LNCAP (cell line): ENCODE results near the gene HPCAL1.

ENCODE experiments used
- TF ChIP-seq, protein P1 (sequence below): fragments of 450-650 bp; IDR thresholded peaks from 2 replicates; pipeline ENCODE4 v1.5.1; 2017; ENCODE audit warnings: mild to moderate bottlenecking

Gene HPCAL1

GRCh38 chr2:10427618-10427949 is 124.9 kb downstream of the HPCAL1 start:
- TF ChIP-seq, protein P1, sequence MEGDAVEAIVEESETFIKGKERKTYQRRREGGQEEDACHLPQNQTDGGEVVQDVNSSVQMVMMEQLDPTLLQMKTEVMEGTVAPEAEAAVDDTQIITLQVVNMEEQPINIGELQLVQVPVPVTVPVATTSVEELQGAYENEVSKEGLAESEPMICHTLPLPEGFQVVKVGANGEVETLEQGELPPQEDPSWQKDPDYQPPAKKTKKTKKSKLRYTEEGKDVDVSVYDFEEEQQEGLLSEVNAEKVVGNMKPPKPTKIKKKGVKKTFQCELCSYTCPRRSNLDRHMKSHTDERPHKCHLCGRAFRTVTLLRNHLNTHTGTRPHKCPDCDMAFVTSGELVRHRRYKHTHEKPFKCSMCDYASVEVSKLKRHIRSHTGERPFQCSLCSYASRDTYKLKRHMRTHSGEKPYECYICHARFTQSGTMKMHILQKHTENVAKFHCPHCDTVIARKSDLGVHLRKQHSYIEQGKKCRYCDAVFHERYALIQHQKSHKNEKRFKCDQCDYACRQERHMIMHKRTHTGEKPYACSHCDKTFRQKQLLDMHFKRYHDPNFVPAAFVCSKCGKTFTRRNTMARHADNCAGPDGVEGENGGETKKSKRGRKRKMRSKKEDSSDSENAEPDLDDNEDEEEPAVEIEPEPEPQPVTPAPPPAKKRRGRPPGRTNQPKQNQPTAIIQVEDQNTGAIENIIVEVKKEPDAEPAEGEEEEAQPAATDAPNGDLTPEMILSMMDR, result no peak

DNA sequence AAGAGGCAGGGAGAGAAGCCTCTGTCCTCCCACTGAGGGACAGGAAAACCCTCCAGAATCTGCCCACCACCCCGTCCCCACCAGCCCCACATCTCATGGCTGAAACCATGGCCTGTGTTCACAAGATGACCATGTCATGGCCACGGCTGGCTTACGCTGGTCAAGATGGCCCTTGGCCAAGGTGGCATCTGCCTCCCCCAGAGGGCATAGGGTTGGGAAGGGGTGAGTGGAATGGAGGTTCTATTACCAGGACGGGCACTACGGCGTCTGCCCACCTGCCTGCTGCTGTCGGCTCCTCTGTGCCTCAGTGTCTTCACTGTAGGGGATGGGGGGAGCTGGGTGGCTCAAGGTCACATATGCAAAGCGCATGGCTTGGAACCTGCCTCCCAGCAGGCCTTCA is 125.7 kb downstream of the HPCAL1 start:
- TF ChIP-seq, protein P1, result no peak

DNA sequence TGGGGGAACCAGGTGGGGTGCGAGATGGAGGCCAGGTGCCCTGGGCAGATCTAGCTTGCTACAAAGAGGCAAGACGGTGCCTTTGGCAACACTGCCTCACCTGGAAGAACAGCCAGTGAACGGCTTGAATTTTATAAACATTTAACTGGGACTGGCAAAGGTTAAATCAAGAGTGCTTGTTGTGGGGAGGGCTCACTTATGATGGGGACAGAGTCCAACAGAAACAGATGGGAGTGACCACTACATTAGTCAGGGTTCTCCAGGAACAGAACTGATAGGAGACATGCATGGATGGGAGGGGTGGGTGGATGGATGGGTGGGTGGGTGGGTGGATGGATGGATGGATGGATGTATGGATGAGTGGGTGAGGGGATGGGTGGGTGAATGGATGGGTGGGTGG is 126.2 kb downstream of the HPCAL1 start:
- TF ChIP-seq, protein P1, result no peak

GRCh38 chr2:10430886-10431622 is 128.3 kb downstream of the HPCAL1 start:
- TF ChIP-seq, protein P1, result no peak

- TF ChIP-seq, protein P1, result no peak
Observed at GRCh38 chr2:10431797-10432196, 129.1 kb downstream of the HPCAL1 start.

DNA sequence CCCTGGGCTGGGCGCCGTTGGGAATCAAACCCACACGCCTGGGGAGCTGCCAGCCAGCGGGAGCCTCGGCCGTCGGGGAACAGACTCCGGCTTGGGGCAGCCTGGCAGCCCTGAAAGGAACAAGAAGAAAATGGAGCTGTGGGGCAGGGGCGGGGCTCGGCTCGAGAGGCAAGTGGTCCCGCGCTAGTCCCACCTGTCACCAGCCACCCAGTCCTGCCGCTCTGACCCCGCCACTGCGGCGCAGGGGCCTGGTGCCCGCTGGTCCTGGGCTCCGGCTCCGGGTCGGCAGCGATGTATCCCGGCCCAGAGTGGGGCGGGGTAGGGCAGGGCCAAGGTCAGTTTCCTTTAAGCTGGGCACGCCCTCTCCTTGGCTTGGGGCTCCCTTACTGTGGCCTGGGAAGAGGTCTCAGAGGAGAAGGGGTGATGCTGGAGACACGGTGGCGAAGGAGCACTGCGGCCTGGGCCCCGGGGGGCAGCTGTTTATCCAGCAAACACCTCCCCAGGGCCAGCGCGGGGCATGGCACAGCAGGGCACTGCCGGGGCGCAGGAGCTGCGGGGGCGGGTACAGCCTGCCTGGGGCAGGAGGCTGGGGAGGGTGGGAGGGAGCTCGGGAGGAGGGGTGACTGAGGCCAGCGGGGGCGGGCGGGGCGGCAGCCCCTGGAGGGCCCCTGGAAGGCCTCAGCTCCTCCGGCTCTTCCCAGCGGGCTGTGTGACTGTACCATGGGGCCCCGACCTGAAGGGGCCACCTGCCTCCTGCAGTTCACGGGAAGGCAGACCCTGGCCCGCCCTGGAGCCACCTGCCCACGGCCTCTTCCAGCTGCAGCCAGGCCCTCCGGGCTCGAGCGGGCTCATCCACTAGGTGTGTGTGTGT is 129.8 kb downstream of the HPCAL1 start:
- TF ChIP-seq, protein P1, result no peak

DNA sequence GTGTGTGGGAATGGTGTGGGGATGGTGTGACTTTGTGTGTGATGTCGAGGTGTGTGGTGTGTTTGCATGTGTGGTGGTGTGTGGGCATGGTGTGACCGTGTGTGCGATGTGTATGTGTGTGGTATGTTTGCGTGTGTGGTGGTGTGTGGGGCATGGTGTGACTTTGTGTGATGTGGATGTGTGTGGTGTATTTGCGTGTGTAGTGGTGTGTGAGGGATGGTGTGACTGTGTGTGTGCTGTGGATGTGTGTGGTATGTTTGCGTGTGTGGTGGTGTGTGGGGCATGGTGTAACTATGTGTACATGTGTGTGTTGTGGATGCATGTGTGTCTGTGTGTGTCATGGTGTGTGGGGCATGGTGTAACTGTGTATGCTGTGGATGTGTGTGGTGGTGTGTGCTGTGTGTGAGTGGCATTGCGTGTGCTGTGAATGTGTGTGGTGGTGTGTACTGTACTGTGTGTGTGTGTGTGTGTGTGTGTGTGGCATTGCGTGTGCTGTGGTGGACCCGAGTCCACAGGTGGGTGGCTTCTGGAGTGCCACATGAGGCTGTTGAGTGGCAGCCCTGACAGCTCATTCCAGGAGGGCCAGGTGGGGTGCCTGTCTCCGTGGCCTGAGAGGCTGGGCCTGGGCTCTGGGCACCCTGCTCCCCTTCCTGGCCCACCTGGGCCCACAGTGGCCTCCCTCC is 130.7 kb downstream of the HPCAL1 start:
- TF ChIP-seq, protein P1, result no peak
